H1 (cell line): ENCODE data around the gene PRR12. TPM values are rescaled to one million over a fixed set of nuclear protein-coding genes. Genes with fewer than 3 reads are reported as not detected.

Experiments used
- BRCA1 ChIP-seq: IDR thresholded peaks from 2 replicates; pipeline ENCODE4 v1.6.1; 2012; ENCODE audit warnings: low read depth, low read length, improper control_type of control experiment
- CTCF ChIP-seq, 3 experiments: IDR thresholded peaks; 1 replicate in 2 of 3; 2 replicates in 1 of 3; pipeline versions ENCODE4 v1.5.1 to v1.6.1; 2011; ENCODE audit warnings: low read length in 3 of 3, mild to moderate bottlenecking in 3 of 3, inconsistent platforms in 2 of 3, low read depth in 1 of 3, moderate library complexity in 1 of 3; ENCODE audit not compliant: insufficient read depth in 1 of 3; ENCODE audit errors: control extremely low read depth in 1 of 3
- GTF2F1 ChIP-seq: IDR thresholded peaks from 2 replicates; pipeline ENCODE4 v1.6.1; 2012; ENCODE audit warnings: low read depth, low read length, improper control_type of control experiment, borderline replicate concordance
- HDAC2 ChIP-seq, 2 experiments: fragments of 300-600 bp in 1 of 2; sonication (generic) in 1 of 2; IDR thresholded peaks; 2 replicates each; pipeline ENCODE4 v1.6.1; 2011 to 2012; ENCODE audit warnings: low read depth in 2 of 2, low read length in 2 of 2, mild to moderate bottlenecking in 2 of 2, moderate library complexity in 2 of 2, borderline replicate concordance in 1 of 2, inconsistent platforms in 1 of 2
- RAD21 ChIP-seq, 2 experiments: IDR thresholded peaks in 1 of 2; conservative IDR thresholded peaks in 1 of 2; 2 replicates each; pipeline ENCODE4 v1.6.1; 2011; ENCODE audit warnings: low read depth in 2 of 2, low read length in 2 of 2, improper control_type of control experiment in 1 of 2, inconsistent platforms in 1 of 2, mild to moderate bottlenecking in 1 of 2, moderate library complexity in 1 of 2
- SIX5 ChIP-seq: IDR thresholded peaks from 2 replicates; pipeline ENCODE4 v1.6.1; 2011; ENCODE audit warnings: mild to moderate bottlenecking, low read depth, low read length
- SP1 ChIP-seq: IDR thresholded peaks from 2 replicates; pipeline ENCODE4 v1.6.1; 2011; ENCODE audit warnings: low read depth, low read length
- SP2 ChIP-seq: IDR thresholded peaks from 2 replicates; pipeline ENCODE4 v1.6.1; 2012; ENCODE audit warnings: mild to moderate bottlenecking, low read length, inconsistent platforms
- USF2 ChIP-seq: IDR thresholded peaks from 2 replicates; pipeline ENCODE4 v1.6.1; 2011; ENCODE audit warnings: low read length, improper control_type of control experiment
- polyA plus RNA-seq, 7 experiments: library from polyadenylated mRNA; depleted of rRNA in 3 of 7; stranded (reverse) in 5 of 7; unstranded in 2 of 7; fragments of >200 nt in 5 of 7; fragments of 200-250 nt in 2 of 7; gene quantifications; 1 replicate in 5 of 7; 2 replicates in 1 of 7; 4 replicates in 1 of 7; pipeline versions ENCODE4 v1.2.1 to v1.2.3, GENCODE V29; 2011 to 2013; ENCODE audit warnings: missing spikeins in 2 of 7, mixed read lengths in 2 of 7
- total RNA-seq: library from RNA; stranded (reverse); fragmentation: NEBNext Ultra II Directional; extraction: Animal tissue kit (Norgen Biotek cat#: 25700); gene quantifications from 2 replicates; pipeline ENCODE4 v1.2.1, GENCODE V29; 2021

The PRR12 gene
- total and polyA plus RNA-seq, 2 of the 8 experiments (the other 6 are each of a cell fraction or from before 2014, with no cell fraction given): 2.5 to 59.4 TPM

- TF ChIP-seq CTCF (IDR thresholded peaks at IDR 0.05; ENCODE audit: control extremely low read depth in 1 of 3, insufficient read depth in 1 of 3, low read depth in 1 of 3, low read length in 3 of 3): no peak
- no peak for TF ChIP-seq SP1
- no peak for TF ChIP-seq SIX5
- TF ChIP-seq RAD21 (IDR thresholded peaks at IDR 0.05 in 1 of 2, conservative IDR thresholded peaks at IDR 0.05 in 1 of 2; ENCODE audit: low read depth in 2 of 2, low read length in 2 of 2): no peak
- no peak for TF ChIP-seq GTF2F1
- no peak for TF ChIP-seq HDAC2 (IDR thresholded peaks at IDR 0.05; ENCODE audit: borderline replicate concordance in 1 of 2, low read depth in 2 of 2, low read length in 2 of 2)
- no peak for TF ChIP-seq USF2
- no peak for TF ChIP-seq SP2
- no peak for TF ChIP-seq BRCA1
- TF ChIP-seq, all 59 proteins: peak for 0
Measured at GRCh38 chr19:49667473-49667872, 76.5 kb downstream of the PRR12 start (continued).
